ENCODE measurements around the gene GABPB2.

DNA sequence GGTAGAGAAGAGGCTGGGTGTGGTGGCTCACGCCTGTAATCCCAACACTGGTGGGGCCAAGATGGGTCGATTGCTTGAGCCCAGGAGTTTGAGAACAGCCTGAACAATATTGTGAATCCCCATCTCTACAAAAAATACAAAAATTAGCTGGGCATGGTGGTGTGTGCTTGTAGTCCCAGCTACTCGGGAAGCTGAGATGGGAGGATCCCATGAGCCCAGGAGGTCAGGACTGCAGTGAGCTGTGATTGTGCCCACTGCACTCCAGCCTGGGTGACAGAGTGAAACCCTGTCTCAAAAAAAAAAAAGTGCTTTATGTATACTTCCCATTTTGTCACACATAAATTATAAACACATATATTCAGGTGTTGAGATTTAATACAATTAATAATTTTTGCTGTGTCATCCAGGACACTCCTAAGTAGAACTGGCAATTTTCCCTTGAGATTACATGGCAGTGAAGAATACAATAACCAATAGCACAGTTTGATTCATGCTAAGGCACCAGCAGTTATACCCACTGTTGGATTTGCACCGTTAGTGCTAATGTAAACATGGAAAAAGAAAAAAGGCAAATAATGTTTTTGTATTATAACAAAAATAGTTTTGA lies 15.5 kb downstream of the GABPB2 start:
- TF ChIP-seq, protein P1, sequence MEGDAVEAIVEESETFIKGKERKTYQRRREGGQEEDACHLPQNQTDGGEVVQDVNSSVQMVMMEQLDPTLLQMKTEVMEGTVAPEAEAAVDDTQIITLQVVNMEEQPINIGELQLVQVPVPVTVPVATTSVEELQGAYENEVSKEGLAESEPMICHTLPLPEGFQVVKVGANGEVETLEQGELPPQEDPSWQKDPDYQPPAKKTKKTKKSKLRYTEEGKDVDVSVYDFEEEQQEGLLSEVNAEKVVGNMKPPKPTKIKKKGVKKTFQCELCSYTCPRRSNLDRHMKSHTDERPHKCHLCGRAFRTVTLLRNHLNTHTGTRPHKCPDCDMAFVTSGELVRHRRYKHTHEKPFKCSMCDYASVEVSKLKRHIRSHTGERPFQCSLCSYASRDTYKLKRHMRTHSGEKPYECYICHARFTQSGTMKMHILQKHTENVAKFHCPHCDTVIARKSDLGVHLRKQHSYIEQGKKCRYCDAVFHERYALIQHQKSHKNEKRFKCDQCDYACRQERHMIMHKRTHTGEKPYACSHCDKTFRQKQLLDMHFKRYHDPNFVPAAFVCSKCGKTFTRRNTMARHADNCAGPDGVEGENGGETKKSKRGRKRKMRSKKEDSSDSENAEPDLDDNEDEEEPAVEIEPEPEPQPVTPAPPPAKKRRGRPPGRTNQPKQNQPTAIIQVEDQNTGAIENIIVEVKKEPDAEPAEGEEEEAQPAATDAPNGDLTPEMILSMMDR (IDR thresholded peaks at IDR 0.05; ENCODE audit: poor library complexity): no peak
- TF ChIP-seq EZH2phosphoT487 (IDR thresholded peaks at IDR 0.05; ENCODE audit: low read depth, severe bottlenecking, unreplicated experiment): no peak

All from hepatocyte (in vitro differentiated cells).